Type B pancreatic cell (in vitro differentiated cells): ENCODE data around the gene KLHL29. TPM values are rescaled to one million over a fixed set of nuclear protein-coding genes. Genes with fewer than 3 reads are reported as not detected.

Experiments
- DNase-seq: peaks from one replicate; pipeline ENCODE4 v3.0.0; 2021; ENCODE audit warnings: mixed read lengths; ENCODE audit not compliant: unreplicated experiment; ENCODE audit errors: extremely low spot score
- H3K27ac Mint-ChIP-seq: 2 replicates; pipeline ENCODE4 v1.8.0; 2021; ENCODE audit warnings: mild to moderate bottlenecking, mixed read lengths
- H3K27me3 Mint-ChIP-seq: 2 replicates; pipeline ENCODE4 v1.8.0; 2021; ENCODE audit warnings: mixed read lengths
- H3K36me3 Mint-ChIP-seq: 2 replicates; pipeline ENCODE4 v1.8.0; 2021; ENCODE audit warnings: mixed read lengths
- H3K4me1 Mint-ChIP-seq: one replicate; pipeline ENCODE4 v1.8.0; 2021; ENCODE audit warnings: mixed read lengths; ENCODE audit not compliant: unreplicated experiment
- H3K4me3 Mint-ChIP-seq: 2 replicates; pipeline ENCODE4 v1.8.0; 2021; ENCODE audit warnings: mild to moderate bottlenecking, mixed read lengths
- H3K9me3 Mint-ChIP-seq: 2 replicates; pipeline ENCODE4 v1.8.0; 2021; ENCODE audit warnings: mixed read lengths
- CTCF ChIP-seq: fragments of 200-600 bp; sonication (generic); conservative IDR thresholded peaks from 2 replicates; pipeline ENCODE4 v1.5.0; 2021; ENCODE audit warnings: antibody characterized with exemption, mild to moderate bottlenecking
- total RNA-seq: library from RNA; stranded (reverse); gene quantifications from 2 replicates; pipeline ENCODE4 v1.2.1, GENCODE V29; 2021; ENCODE audit warnings: low replicate concordance

The KLHL29 gene
- total RNA-seq, 1 donor from 2014 or later: 24.1 TPM

- Mint-ChIP-seq H3K4me3 (no peak overlapping the region), H3K27me3 (no peaks in the 10 kb centered on the region), H3K27ac (no peak overlapping the region), H3K4me1 (peaks cover 79% of the 10 kb centered on the region), H3K9me3 (no peaks in the 10 kb centered on the region), H3K36me3 (no peaks in the 10 kb centered on the region)
- no peak for TF ChIP-seq CTCF
- DNase-seq: no peak
These were observed 160.4 kb downstream of the KLHL29 start for GRCh38 chr2:23545396-23545795.

GRCh38 chr2:23545811-23546210 lies 160.8 kb downstream of the KLHL29 start:
- Mint-ChIP-seq H3K4me3 (no peak overlapping the region), H3K9me3 (no peaks in the 10 kb centered on the region), H3K27me3 (no peaks in the 10 kb centered on the region), H3K4me1 (peaks cover 81% of the 10 kb centered on the region), H3K36me3 (no peaks in the 10 kb centered on the region), H3K27ac (no peak overlapping the region)
- no peak for TF ChIP-seq CTCF
- DNase-seq: no peak

GRCh38 chr2:23546913-23547312 lies 161.9 kb downstream of the KLHL29 start:
- peak overlapping the region; percentile 39 for H3K4me3 Mint-ChIP-seq
- H3K4me1 Mint-ChIP-seq: peaks cover 79% of the 10 kb centered on the region
- no peaks in the 10 kb centered on the region for H3K36me3 Mint-ChIP-seq
- no peak for TF ChIP-seq CTCF
- no peak for DNase-seq
- H3K9me3 Mint-ChIP-seq: no peaks in the 10 kb centered on the region
- H3K27ac Mint-ChIP-seq: no peak overlapping the region
- H3K27me3 Mint-ChIP-seq: no peaks in the 10 kb centered on the region

GRCh38 chr2:23547725-23548124 lies 162.7 kb downstream of the KLHL29 start:
- Mint-ChIP-seq H3K27me3 (no peaks in the 10 kb centered on the region), H3K4me3 (no peak overlapping the region), H3K4me1 (peaks cover 75% of the 10 kb centered on the region), H3K27ac (peak overlapping the region; percentile 72), H3K36me3 (no peaks in the 10 kb centered on the region), H3K9me3 (no peaks in the 10 kb centered on the region)
- no peak for TF ChIP-seq CTCF
- DNase-seq: no peak

- no peaks in the 10 kb centered on the region for H3K36me3 Mint-ChIP-seq
- no peaks in the 10 kb centered on the region for H3K27me3 Mint-ChIP-seq
- H3K27ac Mint-ChIP-seq: peak overlapping the region; percentile 72
- TF ChIP-seq CTCF: no peak
- H3K9me3 Mint-ChIP-seq: no peaks in the 10 kb centered on the region
- DNase-seq: no peak
- peak overlapping the region; percentile 24 for H3K4me3 Mint-ChIP-seq
- H3K4me1 Mint-ChIP-seq: peaks cover 70% of the 10 kb centered on the region
These were observed 163.3 kb downstream of the KLHL29 start for GRCh38 chr2:23548143-23548769.
